PC-3 (cell line): ENCODE measurements around the gene FN1.

ENCODE experiments used
- EZH2 ChIP-seq: fragments of 300-600 bp; sonication (generic); IDR thresholded peaks from one replicate; pipeline ENCODE4 v1.6.1; 2017; ENCODE audit warnings: antibody characterized with exemption, mild to moderate bottlenecking, low read length; ENCODE audit not compliant: unreplicated experiment
- EZH2phosphoT487 ChIP-seq: fragments of 300-600 bp; sonication (generic); IDR thresholded peaks from 2 replicates; pipeline ENCODE4 v1.6.1; 2018; ENCODE audit warnings: mild to moderate bottlenecking, antibody characterized with exemption, low read length, borderline replicate concordance

DNA sequence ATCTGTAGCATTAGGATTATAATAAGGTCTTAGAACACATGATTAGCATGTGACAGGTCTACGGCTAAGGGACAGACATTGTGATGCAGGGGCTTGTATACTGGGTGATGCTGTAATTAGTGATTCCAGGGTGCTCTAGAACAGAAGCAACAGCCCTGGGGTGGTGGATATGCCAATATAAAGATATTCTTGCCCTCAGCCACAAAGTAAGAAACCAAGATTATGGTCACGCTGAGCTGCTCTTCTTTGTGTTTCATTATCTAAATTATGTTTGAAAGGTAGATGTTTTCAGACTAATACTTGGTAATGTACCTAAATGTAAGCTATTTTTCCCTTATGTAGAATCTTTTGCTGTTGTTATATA lies 45.3 kb downstream of the FN1 start:
- TF ChIP-seq EZH2 (no peak), EZH2phosphoT487 (no peak)
